Ovary (tissue), 9 donors: ENCODE data around the gene PARVA. TPM values are rescaled to one million over a fixed set of nuclear protein-coding genes. Genes with fewer than 3 reads are reported as not detected.

Experiments used
- DNase-seq, 5 donors: peaks; one replicate each; pipeline ENCODE4 v3.0.0-alpha.2; 2019 to 2020
- H3K27ac ChIP-seq, 2 donors: fragments of 200-600 bp; one replicate each; pipeline versions ENCODE4 v1.5.1 to v1.8.0; 2019 to 2022
- H3K27me3 ChIP-seq: fragments of 200-600 bp; one replicate; pipeline ENCODE4 v1.8.0; 2022
- H3K36me3 ChIP-seq: fragments of 200-600 bp; sonication (generic); one replicate; pipeline ENCODE4 v1.5.1; 2019
- H3K4me1 ChIP-seq: one replicate; pipeline ENCODE4 v1.8.1; 2013; ENCODE audit warnings: mild to moderate bottlenecking, moderate library complexity; ENCODE audit not compliant: insufficient read depth
- H3K4me3 ChIP-seq: fragments of 200-600 bp; sonication (generic); one replicate; pipeline ENCODE4 v1.5.1; 2017
- H3K9me3 ChIP-seq, 2 donors: fragments of 200-600 bp in 1 of 2; sonication (generic) in 1 of 2; one replicate each; pipeline versions ENCODE4 v1.5.1 to v1.8.1; 2013 to 2019; ENCODE audit warnings: mild to moderate bottlenecking in 1 of 2, moderate library complexity in 1 of 2
- EP300 ChIP-seq: sonication (generic); formaldehyde crosslinking; IDR thresholded peaks from one replicate; pipeline ENCODE4 v1.6.1; 2017; ENCODE audit warnings: antibody characterized with exemption
- POLR2A ChIP-seq: fragments of 450-650 bp; IDR thresholded peaks from one replicate; pipeline ENCODE4 v1.6.1; 2017; ENCODE audit warnings: antibody characterized with exemption, mild to moderate bottlenecking, moderate library complexity
- WGBS, 3 donors: extraction: QIAGEN DNeasy Blood & Tissue Kit in 1 of 3; methylation state at CpG; one replicate each; pipeline versions ENCODE4 v1.1.5 to v1.1.7; 2013 to 2017; 5-methylcytosine and 5-hydroxymethylcytosine counted together
- intact Hi-C, 4 donors: fragments of 100-400 bp; cut with DNase I; formaldehyde crosslinking; loops; one replicate each; pipeline versions ENCODE4 v1.11.0 to v1.15.1; 2022 to 2023
- polyA plus RNA-seq, 2 donors: library from polyadenylated mRNA; stranded (reverse); fragments of 200-250 nt in 1 of 2; fragments of 350-450 nt in 1 of 2; fragmentation: Illumina TruSeq in 1 of 2; extraction: RNeasy Lipid Tissue Mini Kit (QIAGEN cat#74804) in 1 of 2; gene quantifications; one replicate each; pipeline ENCODE4 v1.2.3, GENCODE V29; 2013 to 2014
- total RNA-seq, 7 donors: library from RNA; depleted of rRNA in 2 of 7; stranded (reverse); fragments of >200 nt in 2 of 7; fragmentation: NEBNext Ultra II Directional in 3 of 7; extraction: Animal tissue kit (Norgen Biotek cat#: 25700) in 3 of 7; gene quantifications; one replicate each; pipeline versions ENCODE4 v1.1.0 to v1.2.4, GENCODE V29; 2016 to 2023
- TF ChIP-seq, protein P1 (sequence below), 3 donors: fragments of 450-650 bp in 2 of 3; fragments of 200-600 bp in 1 of 3; IDR thresholded peaks; one replicate each; pipeline versions ENCODE4 v1.5.1 to v1.8.0; 2016 to 2022; ENCODE audit warnings: antibody characterized with exemption in 3 of 3, mild to moderate bottlenecking in 1 of 3
- donor health status: DM: no; HTN: no; CAD: no; lungs with moderate emphysema.
- donor health status: DM: no; HTN: no; CAD: no.
- donor health status: Bipolar disorder and iron deficiency.
- donor health status: DM: yes; HTN: yes; CAD: no.
- donor health status: DM: no; HTN: no; CAD: no.
- donor health status: DM: yes; HTN: yes; CAD: no.

The PARVA gene
- total and polyA plus RNA-seq, 9 donors, result 28.4 to 126 (median 89.8) TPM

DNA sequence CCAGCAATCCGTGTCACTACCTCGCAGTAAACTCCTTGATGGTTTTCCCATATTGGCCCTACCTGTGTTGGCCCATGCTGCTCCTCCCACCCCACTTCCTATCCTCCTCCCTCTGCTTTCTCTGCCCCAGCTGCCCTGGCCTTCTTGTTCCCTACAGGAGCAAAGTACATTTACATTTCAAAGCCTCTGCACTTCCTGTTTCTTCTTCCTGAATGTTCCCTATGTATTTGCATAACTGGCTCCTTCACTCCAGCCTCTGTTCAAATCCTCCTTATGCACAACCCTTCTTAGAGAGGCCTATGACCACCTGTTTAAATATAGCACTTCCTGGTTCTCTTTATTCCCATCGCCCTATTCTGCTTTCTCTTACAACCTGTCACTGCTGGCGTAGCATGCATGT lies 62.2 kb downstream of the PARVA start:
- TF ChIP-seq EP300, result no peak
- no peak for TF ChIP-seq POLR2A
- TF ChIP-seq, protein P1, sequence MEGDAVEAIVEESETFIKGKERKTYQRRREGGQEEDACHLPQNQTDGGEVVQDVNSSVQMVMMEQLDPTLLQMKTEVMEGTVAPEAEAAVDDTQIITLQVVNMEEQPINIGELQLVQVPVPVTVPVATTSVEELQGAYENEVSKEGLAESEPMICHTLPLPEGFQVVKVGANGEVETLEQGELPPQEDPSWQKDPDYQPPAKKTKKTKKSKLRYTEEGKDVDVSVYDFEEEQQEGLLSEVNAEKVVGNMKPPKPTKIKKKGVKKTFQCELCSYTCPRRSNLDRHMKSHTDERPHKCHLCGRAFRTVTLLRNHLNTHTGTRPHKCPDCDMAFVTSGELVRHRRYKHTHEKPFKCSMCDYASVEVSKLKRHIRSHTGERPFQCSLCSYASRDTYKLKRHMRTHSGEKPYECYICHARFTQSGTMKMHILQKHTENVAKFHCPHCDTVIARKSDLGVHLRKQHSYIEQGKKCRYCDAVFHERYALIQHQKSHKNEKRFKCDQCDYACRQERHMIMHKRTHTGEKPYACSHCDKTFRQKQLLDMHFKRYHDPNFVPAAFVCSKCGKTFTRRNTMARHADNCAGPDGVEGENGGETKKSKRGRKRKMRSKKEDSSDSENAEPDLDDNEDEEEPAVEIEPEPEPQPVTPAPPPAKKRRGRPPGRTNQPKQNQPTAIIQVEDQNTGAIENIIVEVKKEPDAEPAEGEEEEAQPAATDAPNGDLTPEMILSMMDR (IDR thresholded peaks at IDR 0.05), result no peak
- Histone ChIP-seq H3K4me1 (peaks cover 3% of the 10 kb centered on the region), H3K36me3 (no peaks in the 10 kb centered on the region)

DNA sequence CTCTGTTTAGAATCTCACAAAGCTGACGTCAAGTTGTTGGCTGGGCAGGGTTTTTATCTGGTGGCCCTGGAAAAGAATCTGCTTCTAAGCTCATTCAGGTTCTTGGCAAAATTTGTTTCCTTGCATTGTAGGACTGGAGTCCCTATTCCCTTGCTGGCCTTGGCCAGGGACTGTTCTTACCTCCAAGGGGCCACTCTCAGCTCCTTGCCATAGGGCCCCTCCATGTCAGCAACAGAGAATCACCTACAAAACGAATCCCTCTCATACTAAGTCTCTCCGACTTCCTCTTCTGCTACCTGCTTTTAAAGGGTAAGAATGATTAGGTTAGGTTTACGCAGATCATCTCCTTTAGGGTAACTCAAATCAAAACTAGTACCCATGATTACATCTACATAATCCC lies 63.2 kb downstream of the PARVA start:
- Histone ChIP-seq H3K27me3 (no peaks in the 10 kb centered on the region), H3K9me3 (no peaks in the 10 kb centered on the region), H3K27ac (no peak overlapping the region), H3K4me1 (no peaks in the 10 kb centered on the region), H3K4me3 (no peak overlapping the region), H3K36me3 (no peaks in the 10 kb centered on the region)
- no peak for DNase-seq
- intact Hi-C loops, result no loop called here
- TF ChIP-seq, protein P1 (IDR thresholded peaks at IDR 0.05), result no peak
- TF ChIP-seq POLR2A (no peak), EP300 (no peak)
- 96 to 97% (median 97%) methylated on average over 4 of the region's 4 CpGs for WGBS, 3 donors

More for the DNA sequence above, 62.2 kb downstream of the PARVA start:
- Histone ChIP-seq H3K4me3 (no peak overlapping the region), H3K27me3 (no peaks in the 10 kb centered on the region), H3K27ac (no peak overlapping the region), H3K9me3 (no peaks in the 10 kb centered on the region)
- intact Hi-C loops, result no loop called here
- DNase-seq, result no peak
- WGBS, 3 donors, result 91 to 98% (median 97%) methylated on average over 4 of the region's 4 CpGs

DNA sequence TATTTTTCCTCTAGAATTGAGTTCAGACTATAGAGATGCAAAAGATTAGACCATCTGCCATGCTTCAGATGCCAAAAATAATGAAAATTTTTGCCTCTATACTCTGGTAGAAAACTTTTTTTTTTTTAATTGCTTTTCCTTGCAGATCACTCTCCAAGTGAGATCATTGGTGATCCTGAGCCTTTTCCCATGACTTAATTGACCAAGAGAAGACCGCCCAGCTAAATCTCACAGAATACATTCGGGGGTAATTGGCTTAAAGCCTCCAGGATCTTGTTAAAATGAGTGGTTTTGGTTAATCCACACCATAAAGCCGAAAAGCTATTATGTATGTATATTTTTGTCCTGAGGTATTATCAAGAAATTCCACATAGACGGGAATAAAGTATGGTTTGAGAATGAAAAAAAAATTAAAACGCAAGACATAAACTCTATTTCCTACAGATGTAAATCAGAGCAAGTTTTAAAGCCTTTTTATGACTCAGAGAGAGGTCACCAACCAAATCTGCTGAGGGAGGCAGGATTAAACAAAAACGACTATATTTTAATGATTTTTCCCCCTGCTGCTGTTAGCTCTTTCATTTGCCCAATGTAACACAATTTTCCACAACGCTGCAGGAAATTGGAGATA lies 64.0 kb downstream of the PARVA start:
- Histone ChIP-seq H3K27me3 (no peaks in the 10 kb centered on the region), H3K4me3 (no peak overlapping the region), H3K27ac (no peak overlapping the region), H3K9me3 (no peaks in the 10 kb centered on the region), H3K36me3 (no peaks in the 10 kb centered on the region), H3K4me1 (no peaks in the 10 kb centered on the region)
- 74 to 82% (median 78%) methylated on average over 7 of the region's 7 CpGs for WGBS, 3 donors
- intact Hi-C loops, result no loop called here
- TF ChIP-seq POLR2A (no peak), EP300 (no peak)
- TF ChIP-seq, protein P1 (IDR thresholded peaks at IDR 0.05), result no peak
- DNase-seq, result no peak

DNA sequence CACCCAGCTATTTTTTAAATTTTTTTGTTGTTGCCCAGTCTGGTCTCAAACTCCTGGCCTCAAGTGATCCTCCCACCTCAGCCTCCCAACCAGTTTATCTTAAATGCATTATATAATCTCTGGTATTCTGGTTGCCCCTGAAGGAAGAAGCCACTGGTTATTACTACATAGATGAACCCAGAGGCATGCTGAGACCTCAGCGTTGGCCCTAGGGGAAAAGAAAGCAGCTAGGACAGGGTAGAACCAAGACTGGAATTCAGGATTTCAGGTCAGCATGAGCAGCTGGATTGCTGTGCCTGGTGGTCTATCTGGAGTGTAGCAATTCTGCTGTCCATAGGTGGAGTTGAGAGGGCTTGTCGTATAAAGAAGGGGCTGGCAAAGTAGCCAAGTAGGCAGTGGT lies 67.2 kb downstream of the PARVA start:
- WGBS, 3 donors, result 33 to 57% (median 47%) methylated on average over 2 of the region's 2 CpGs
- H3K36me3 ChIP-seq, result no peaks in the 10 kb centered on the region
- TF ChIP-seq, protein P1 (IDR thresholded peaks at IDR 0.05), result no peak
- no peak for TF ChIP-seq POLR2A
- no peak for TF ChIP-seq EP300
- H3K9me3 ChIP-seq, result no peaks in the 10 kb centered on the region
- DNase-seq, result no peak
- no peak overlapping the region for H3K4me3 ChIP-seq
- no peak overlapping the region for H3K27ac ChIP-seq
- no peaks in the 10 kb centered on the region for H3K27me3 ChIP-seq
- intact Hi-C loops, result no loop called here
- peaks cover 6% of the 10 kb centered on the region for H3K4me1 ChIP-seq
